H9 (cell line): Measurements from ENCODE around the gene CABP4. TPM values are rescaled to one million over a fixed set of nuclear protein-coding genes. Genes with fewer than 3 reads are reported as not detected.
A peak's percentile ranks its signal among the peaks of the same experiment; 100 is the strongest.

Experiments used
- DNase-seq: peaks from one replicate; pipeline ENCODE4 v3.0.0-alpha.2; 2017
- H2AFZ ChIP-seq: one replicate; pipeline ENCODE4 v1.6.1; 2013; ENCODE audit warnings: mild to moderate bottlenecking, low read length, control low read depth, moderate library complexity
- H2AK5ac ChIP-seq: 2 replicates; pipeline ENCODE4 v1.6.1; 2013; ENCODE audit warnings: low read length, control low read depth, mixed read lengths; ENCODE audit not compliant: insufficient read length
- H2BK120ac ChIP-seq: one replicate; pipeline ENCODE4 v1.6.1; 2013; ENCODE audit warnings: low read depth, mild to moderate bottlenecking, low read length, control low read depth, inconsistent platforms; ENCODE audit not compliant: poor library complexity, severe bottlenecking
- H2BK12ac ChIP-seq: 2 replicates; pipeline ENCODE4 v1.6.1; 2013; ENCODE audit warnings: low read length, control low read depth, mixed read lengths, low read depth; ENCODE audit not compliant: insufficient read length
- H2BK15ac ChIP-seq: 2 replicates; pipeline ENCODE4 v1.6.1; 2013; ENCODE audit warnings: low read depth, low read length, control low read depth
- H2BK20ac ChIP-seq: one replicate; pipeline ENCODE4 v1.6.1; 2013; ENCODE audit warnings: low read depth, mild to moderate bottlenecking, low read length, control low read depth, inconsistent platforms; ENCODE audit not compliant: poor library complexity, severe bottlenecking
- H2BK5ac ChIP-seq: 2 replicates; pipeline ENCODE4 v1.6.1; 2013; ENCODE audit warnings: low read length, control low read depth, mixed read lengths; ENCODE audit not compliant: insufficient read length
- H3K14ac ChIP-seq: 2 replicates; pipeline ENCODE4 v1.6.1; 2013; ENCODE audit warnings: low read length, control low read depth; ENCODE audit not compliant: insufficient read depth
- H3K18ac ChIP-seq: 2 replicates; pipeline ENCODE4 v1.6.1; 2013; ENCODE audit warnings: low read depth, mild to moderate bottlenecking, mixed read lengths, low read length, control low read depth; ENCODE audit not compliant: insufficient read length
- H3K23ac ChIP-seq: 2 replicates; pipeline ENCODE4 v1.6.1; 2013; ENCODE audit warnings: low read length, control low read depth, mixed read lengths, low read depth; ENCODE audit not compliant: insufficient read length
- H3K23me2 ChIP-seq: 2 replicates; pipeline ENCODE4 v1.6.1; 2013; ENCODE audit warnings: low read depth, mild to moderate bottlenecking, mixed read lengths, low read length, control low read depth; ENCODE audit not compliant: insufficient read length, poor library complexity, severe bottlenecking
- H3K27ac ChIP-seq: 2 replicates; pipeline ENCODE4 v1.5.1; 2013; ENCODE audit warnings: low read length, control low read depth, mixed read lengths, low read depth; ENCODE audit not compliant: insufficient read length
- H3K27me3 ChIP-seq: 2 replicates; pipeline ENCODE4 v1.6.1; 2013; ENCODE audit warnings: low read length, control low read depth, inconsistent platforms; ENCODE audit not compliant: insufficient read depth
- H3K4ac ChIP-seq: 2 replicates; pipeline ENCODE4 v1.6.1; 2013; ENCODE audit warnings: low read depth, mild to moderate bottlenecking, control low read depth, inconsistent platforms, low read length, moderate library complexity
- H3K4me1 ChIP-seq: 2 replicates; pipeline ENCODE4 v1.6.1; 2013; ENCODE audit warnings: low read length, control low read depth, inconsistent platforms; ENCODE audit not compliant: insufficient read depth
- H3K4me2 ChIP-seq: 2 replicates; pipeline ENCODE4 v1.6.1; 2013; ENCODE audit warnings: low read length, control low read depth, mixed read lengths; ENCODE audit not compliant: insufficient read length, insufficient read depth
- H3K56ac ChIP-seq: 2 replicates; pipeline ENCODE4 v1.6.1; 2013; ENCODE audit warnings: low read depth, mild to moderate bottlenecking, mixed read lengths, low read length, control low read depth; ENCODE audit not compliant: insufficient read length
- H3K79me1 ChIP-seq: 2 replicates; pipeline ENCODE4 v1.6.1; 2013; ENCODE audit warnings: low read depth, mild to moderate bottlenecking, moderate library complexity, low read length, control low read depth, inconsistent platforms; ENCODE audit not compliant: insufficient read depth, poor library complexity, severe bottlenecking
- H3K79me2 ChIP-seq: 2 replicates; pipeline ENCODE4 v1.6.1; 2013; ENCODE audit warnings: low read length, control low read depth, inconsistent platforms; ENCODE audit not compliant: insufficient read depth
- H3K9ac ChIP-seq: 2 replicates; pipeline ENCODE4 v1.6.1; 2013; ENCODE audit warnings: low read length, control low read depth, mixed read lengths; ENCODE audit not compliant: insufficient read length; ENCODE audit errors: extremely low read depth
- H3K9me3 ChIP-seq: one replicate; pipeline ENCODE4 v1.6.1; 2013; ENCODE audit warnings: low read depth, low read length, inconsistent platforms; ENCODE audit not compliant: control insufficient read depth
- H3T11ph ChIP-seq: one replicate; pipeline ENCODE4 v1.6.1; 2013; ENCODE audit warnings: mild to moderate bottlenecking, low read length, control low read depth, inconsistent platforms
- H4K20me1 ChIP-seq: one replicate; pipeline ENCODE4 v1.6.1; 2013; ENCODE audit not compliant: control insufficient read depth, insufficient read length, insufficient read depth
- H4K5ac ChIP-seq: 2 replicates; pipeline ENCODE4 v1.6.1; 2013; ENCODE audit warnings: low read depth, mild to moderate bottlenecking, mixed read lengths, low read length, control low read depth; ENCODE audit not compliant: insufficient read length
- H4K8ac ChIP-seq: replicated peaks from 2 replicates; pipeline ENCODE4 v1.6.1; 2013; ENCODE audit warnings: low read length, control low read depth, mixed read lengths, low read depth; ENCODE audit not compliant: insufficient read length
- H4K91ac ChIP-seq: 2 replicates; pipeline ENCODE4 v1.6.1; 2013; ENCODE audit warnings: low read depth, mild to moderate bottlenecking, moderate library complexity, mixed read lengths, low read length, control low read depth; ENCODE audit not compliant: insufficient read length
- H3K27ac Mint-ChIP-seq, 3 experiments: 2 replicates in 2 of 3; 3 replicates in 1 of 3; pipeline ENCODE4 v1.8.0; 2020 to 2021; ENCODE audit warnings: mixed read lengths in 3 of 3, mild to moderate bottlenecking in 1 of 3, moderate library complexity in 1 of 3
- H3K27me3 Mint-ChIP-seq: 2 replicates; pipeline ENCODE4 v1.8.0; 2021; ENCODE audit warnings: low read depth, mild to moderate bottlenecking, moderate library complexity, mixed read lengths
- H3K36me3 Mint-ChIP-seq, 3 experiments: 2 replicates in 2 of 3; 3 replicates in 1 of 3; pipeline ENCODE4 v1.8.0; 2020 to 2021; ENCODE audit warnings: low read depth in 3 of 3, mixed read lengths in 3 of 3; ENCODE audit not compliant: insufficient read depth in 1 of 3
- H3K4me1 Mint-ChIP-seq, 2 experiments: 2 replicates each; pipeline ENCODE4 v1.8.0; 2020; ENCODE audit warnings: mixed read lengths in 2 of 2
- H3K4me3 Mint-ChIP-seq, 2 experiments: 2 replicates in 1 of 2; 3 replicates in 1 of 2; pipeline ENCODE4 v1.8.0; 2020 to 2021; ENCODE audit warnings: mild to moderate bottlenecking in 2 of 2, mixed read lengths in 2 of 2, moderate library complexity in 1 of 2
- H3K9me3 Mint-ChIP-seq, 2 experiments: 2 replicates in 1 of 2; 3 replicates in 1 of 2; pipeline ENCODE4 v1.8.0; 2020; ENCODE audit warnings: mild to moderate bottlenecking in 2 of 2, mixed read lengths in 2 of 2, moderate library complexity in 1 of 2
- whole genome bisulfite sequencing: extraction: QIAGEN DNeasy Blood & Tissue Kit; methylation state at CpG from one replicate; pipeline ENCODE4 v1.1.7; 2013; ENCODE audit warnings: missing lambda C conversion rate, low lambda C conversion rate, mixed read lengths; ENCODE audit not compliant: insufficient read length; ENCODE audit errors: extremely low coverage; 5-methylcytosine and 5-hydroxymethylcytosine counted together
- total RNA-seq: library from RNA; stranded (reverse); gene quantifications from 2 replicates; pipeline ENCODE4 v1.2.1, GENCODE V29; 2021
- TF ChIP-seq, protein P1 (sequence below): fragments of 200-600 bp; sonication (generic); conservative IDR thresholded peaks from 3 replicates; pipeline ENCODE4 v1.8.0; 2021; ENCODE audit warnings: antibody characterized with exemption, mild to moderate bottlenecking

CABP4 gene
- total RNA-seq, 1 experiment from 2014 or later, result not detected

DNA sequence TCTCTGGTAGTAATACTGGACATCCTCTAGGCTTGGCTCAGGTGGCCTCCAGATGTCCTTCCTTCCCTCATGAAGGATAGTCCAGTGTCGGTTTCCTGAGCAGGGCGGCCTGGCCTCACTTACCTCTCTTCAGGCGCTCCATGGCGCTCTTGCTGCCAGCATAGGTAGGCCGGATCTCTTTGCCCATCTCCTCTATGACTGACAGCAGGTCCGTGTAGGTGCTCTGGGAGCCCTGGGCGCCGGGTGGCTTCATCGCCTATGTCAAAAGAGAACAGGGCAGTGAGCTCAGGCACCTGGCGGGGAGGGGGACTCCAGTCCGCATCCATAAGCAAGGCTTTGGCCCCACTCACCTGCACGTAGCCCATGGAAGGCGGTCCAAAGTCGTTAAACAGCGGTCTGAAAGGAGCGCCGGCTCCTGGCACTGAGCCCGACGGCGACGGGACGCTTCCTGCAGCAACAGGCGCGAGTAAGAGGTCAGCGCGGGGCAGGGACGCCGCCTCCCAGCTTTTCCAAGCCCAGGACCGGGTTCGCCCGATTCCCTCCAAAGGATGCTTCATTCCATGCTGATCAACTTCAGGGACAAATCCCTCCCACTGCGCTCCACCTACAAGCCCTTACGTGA, 52.2 kb downstream of the CABP4 start:
- H2AFZ ChIP-seq, result no peak overlapping the region

More for the DNA sequence above, 52.2 kb downstream of the CABP4 start:
- H4K91ac ChIP-seq, result no peak overlapping the region
- Mint-ChIP-seq H3K4me1 (peaks cover 19 to 30% of the 10 kb centered on the region in 2 experiments), H3K27me3 (peaks cover 27% of the 10 kb centered on the region), H3K4me3 (peak overlapping the region; percentile 75 to 80), H3K27ac (peak overlapping the region; percentile 71 to 85 (median 82); a peak in 6 of 7 replicates), H3K9me3 (no peaks in the 10 kb centered on the region; a peak in 1 of 5 replicates), H3K36me3 (peaks cover 5 to 10% (median 9%) of the 10 kb centered on the region in 3 experiments; a peak in 6 of 7 replicates)
- H3K79me1 ChIP-seq, result no peaks in the 10 kb centered on the region
- peak overlapping the region; percentile 71 for H3K4me2 ChIP-seq
- no peak overlapping the region for H3T11ph ChIP-seq
- peak overlapping the region; percentile 8 for H3K9ac ChIP-seq
- no peaks in the 10 kb centered on the region for H3K9me3 ChIP-seq
- H4K20me1 ChIP-seq, result no peaks in the 10 kb centered on the region
- H3K27ac ChIP-seq, result no peak overlapping the region
- H4K5ac ChIP-seq, result no peak overlapping the region
- H3K4me1 ChIP-seq, result no peaks in the 10 kb centered on the region
- no peak overlapping the region for H2BK12ac ChIP-seq
- H2BK120ac ChIP-seq, result no peak overlapping the region
- no peak overlapping the region for H2BK5ac ChIP-seq
- H3K18ac ChIP-seq, result no peak overlapping the region
- peak; percentile 88 for DNase-seq
- no peaks in the 10 kb centered on the region for H3K27me3 ChIP-seq
- H2BK20ac ChIP-seq, result no peak overlapping the region
- no peak overlapping the region for H3K56ac ChIP-seq
- TF ChIP-seq, protein P1, sequence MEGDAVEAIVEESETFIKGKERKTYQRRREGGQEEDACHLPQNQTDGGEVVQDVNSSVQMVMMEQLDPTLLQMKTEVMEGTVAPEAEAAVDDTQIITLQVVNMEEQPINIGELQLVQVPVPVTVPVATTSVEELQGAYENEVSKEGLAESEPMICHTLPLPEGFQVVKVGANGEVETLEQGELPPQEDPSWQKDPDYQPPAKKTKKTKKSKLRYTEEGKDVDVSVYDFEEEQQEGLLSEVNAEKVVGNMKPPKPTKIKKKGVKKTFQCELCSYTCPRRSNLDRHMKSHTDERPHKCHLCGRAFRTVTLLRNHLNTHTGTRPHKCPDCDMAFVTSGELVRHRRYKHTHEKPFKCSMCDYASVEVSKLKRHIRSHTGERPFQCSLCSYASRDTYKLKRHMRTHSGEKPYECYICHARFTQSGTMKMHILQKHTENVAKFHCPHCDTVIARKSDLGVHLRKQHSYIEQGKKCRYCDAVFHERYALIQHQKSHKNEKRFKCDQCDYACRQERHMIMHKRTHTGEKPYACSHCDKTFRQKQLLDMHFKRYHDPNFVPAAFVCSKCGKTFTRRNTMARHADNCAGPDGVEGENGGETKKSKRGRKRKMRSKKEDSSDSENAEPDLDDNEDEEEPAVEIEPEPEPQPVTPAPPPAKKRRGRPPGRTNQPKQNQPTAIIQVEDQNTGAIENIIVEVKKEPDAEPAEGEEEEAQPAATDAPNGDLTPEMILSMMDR, result no peak
- H3K23me2 ChIP-seq, result peaks cover 17% of the 10 kb centered on the region
- H3K4ac ChIP-seq, result no peak overlapping the region
- no peak overlapping the region for H3K23ac ChIP-seq
- no peak overlapping the region for H2BK15ac ChIP-seq
- WGBS, result no CpG with 5 or more reads among the region's 33 CpGs
- no peak overlapping the region for H2AK5ac ChIP-seq
- H3K14ac ChIP-seq, result no peak overlapping the region; the same call in 1 of the 2 replicates
- no peak overlapping the region for H4K8ac ChIP-seq
- H3K79me2 ChIP-seq, result peaks cover 2% of the 10 kb centered on the region; the same call in 1 of the 2 replicates
